ENCODE data around the gene TNS1. TPM values are rescaled to one million over a fixed set of nuclear protein-coding genes. Genes with fewer than 3 reads are reported as not detected.

The TNS1 gene
- polyA plus RNA-seq, 1 of the 3 experiments (the other 2 are of a cell fraction) = 12.1 TPM

DNA sequence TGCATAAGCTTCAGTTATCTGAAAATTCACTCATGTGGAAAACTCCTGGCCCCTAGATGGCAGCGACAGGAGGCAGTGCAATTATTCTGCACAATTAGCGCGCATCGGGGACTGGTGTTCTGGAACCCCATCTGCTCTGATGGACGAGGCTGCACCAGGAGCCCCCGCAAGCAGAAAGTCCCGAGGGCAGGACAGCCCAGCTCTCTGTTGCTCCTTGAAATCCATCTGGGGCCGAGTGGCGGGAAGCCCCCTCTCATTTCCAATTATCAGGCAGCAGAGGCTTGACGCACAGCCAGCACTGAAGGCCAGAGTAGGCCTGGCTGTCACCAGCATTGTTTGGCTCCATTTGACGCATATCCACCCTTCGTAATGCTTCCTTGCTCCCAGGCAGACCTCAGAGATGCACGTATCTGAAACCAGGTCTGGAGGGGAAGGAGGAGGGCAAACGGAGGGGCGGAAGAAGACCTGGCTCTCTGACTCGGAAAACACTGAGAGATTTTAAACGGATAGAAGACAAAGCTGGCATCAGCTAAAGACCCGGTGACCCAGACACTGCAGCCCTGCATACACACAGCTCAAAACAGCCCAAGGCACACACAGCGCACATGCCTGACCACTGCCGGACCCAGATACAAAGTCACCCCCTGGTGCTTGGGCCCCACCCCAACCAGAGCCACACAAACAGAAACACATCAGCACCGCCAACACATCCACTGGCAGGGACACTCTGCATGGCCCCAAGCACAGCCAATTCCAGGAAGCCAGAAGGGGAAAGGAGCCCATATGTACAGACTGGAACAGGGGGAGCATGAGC, 69.8 kb downstream of the TNS1 start:
- Histone ChIP-seq H4K20me1 (ENCODE audit: insufficient read depth) (peaks cover 40% of the 10 kb centered on the region; the same call in 1 of the 2 replicates), H3K9ac (peak overlapping the region; percentile 43; the same call in 1 of the 2 replicates), H3F3A (replicated peaks; ENCODE audit: insufficient read depth) (peaks cover 35% of the 10 kb centered on the region), H3K9me2 (no peaks in the 10 kb centered on the region), H3K27ac (ENCODE audit: low read depth in 2 of 2, low read length in 1 of 2) (peak overlapping the region; percentile 86 to 96), H2AFZ (ENCODE audit: low read depth) (no peak overlapping the region), H3K4me3 (ENCODE audit: low read depth in 2 of 2, low read length in 1 of 2) (no peak overlapping the region), H3K4me1 (ENCODE audit: control insufficient read depth in 1 of 2, insufficient read depth in 2 of 2, low read depth in 1 of 2, low read length in 1 of 2) (peaks cover 77 to 96% of the 10 kb centered on the region in 2 experiments), H3K27me3 (ENCODE audit: insufficient read depth) (no peaks in the 10 kb centered on the region), H3K9me3 (no peaks in the 10 kb centered on the region), H3K79me2 (ENCODE audit: insufficient read depth) (peaks cover 94% of the 10 kb centered on the region), H3K4me2 (peak overlapping the region; percentile 72), H3K36me3 (replicated peaks in 1 of 2; ENCODE audit: control insufficient read depth in 1 of 2, insufficient read depth in 2 of 2, low read length in 1 of 2) (peaks cover 0 to 2% of the 10 kb centered on the region in 2 experiments)
- TF ChIP-seq SMC3 (IDR thresholded peaks at IDR 0.05; ENCODE audit: low read depth, low read length) = peak; percentile 40; the same call in 1 of the 2 replicates
- TF ChIP-seq USF2 (IDR thresholded peaks at IDR 0.05; ENCODE audit: borderline replicate concordance, low read depth, low read length) = no peak
- TF ChIP-seq FOXJ3 (CRISPR knock-in tag; IDR thresholded peaks at IDR 0.05) = peak; percentile 63
- peak; percentile 29; the same call in 1 of the 2 replicates for TF ChIP-seq TCF12 (IDR thresholded peaks at IDR 0.05)
- peak; percentile 65 for TF ChIP-seq RAD21 (IDR thresholded peaks at IDR 0.05; ENCODE audit: low read length)
- TF ChIP-seq CHD2 (IDR thresholded peaks at IDR 0.05; ENCODE audit: low read length, partially characterized antibody) = peak; percentile 5
- TF ChIP-seq EP300 (IDR thresholded peaks at IDR 0.05; ENCODE audit: borderline replicate concordance in 1 of 2, low read depth in 1 of 2, low read length in 1 of 2) = peak in 1 of 2 experiments; percentile 90; a peak in 2 of 4 replicates
- TF ChIP-seq, protein P1, sequence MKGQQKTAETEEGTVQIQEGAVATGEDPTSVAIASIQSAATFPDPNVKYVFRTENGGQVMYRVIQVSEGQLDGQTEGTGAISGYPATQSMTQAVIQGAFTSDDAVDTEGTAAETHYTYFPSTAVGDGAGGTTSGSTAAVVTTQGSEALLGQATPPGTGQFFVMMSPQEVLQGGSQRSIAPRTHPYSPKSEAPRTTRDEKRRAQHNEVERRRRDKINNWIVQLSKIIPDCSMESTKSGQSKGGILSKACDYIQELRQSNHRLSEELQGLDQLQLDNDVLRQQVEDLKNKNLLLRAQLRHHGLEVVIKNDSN (IDR thresholded peaks at IDR 0.05; ENCODE audit: borderline replicate concordance, low read depth) = no peak
- peak; percentile 91 for TF ChIP-seq RCOR1 (IDR thresholded peaks at IDR 0.05; ENCODE audit: low read length)
- peak; percentile 49 for TF ChIP-seq CTCF (IDR thresholded peaks at IDR 0.05)
- TF ChIP-seq, protein P2, sequence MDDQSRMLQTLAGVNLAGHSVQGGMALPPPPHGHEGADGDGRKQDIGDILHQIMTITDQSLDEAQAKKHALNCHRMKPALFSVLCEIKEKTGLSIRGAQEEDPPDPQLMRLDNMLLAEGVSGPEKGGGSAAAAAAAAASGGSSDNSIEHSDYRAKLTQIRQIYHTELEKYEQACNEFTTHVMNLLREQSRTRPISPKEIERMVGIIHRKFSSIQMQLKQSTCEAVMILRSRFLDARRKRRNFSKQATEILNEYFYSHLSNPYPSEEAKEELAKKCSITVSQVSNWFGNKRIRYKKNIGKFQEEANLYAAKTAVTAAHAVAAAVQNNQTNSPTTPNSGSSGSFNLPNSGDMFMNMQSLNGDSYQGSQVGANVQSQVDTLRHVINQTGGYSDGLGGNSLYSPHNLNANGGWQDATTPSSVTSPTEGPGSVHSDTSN (IDR thresholded peaks at IDR 0.05) = no peak
- TF ChIP-seq GATA2 (CRISPR knock-in tag; IDR thresholded peaks at IDR 0.05) = peak; percentile 54; the same call in 1 of the 2 replicates
- TF ChIP-seq MXI1 (IDR thresholded peaks at IDR 0.05; ENCODE audit: low read depth, low read length) = peak; percentile 56; the same call in 1 of the 2 replicates
- POLR2A ChIA-PET = interaction anchor here (0.8 to 3.9 kb wide), 9 partner anchors 9 to 99 kb away, joined by 3 to 28 read pairs (median 5); partner anchors contain the start of gene TNS1
- WGBS (ENCODE audit: low lambda C conversion rate) = 43% methylated on average over 17 of the region's 21 CpGs
- CTCF ChIA-PET = interaction anchor here (0.7 to 14.7 kb wide), 33 partner anchors 8 to 253 kb away, joined by 3 to 129 read pairs (median 4); no protein-coding TSS in a partner anchor
- peak; percentile 87 for DNase-seq
